ENCODE results near the gene ULK3.

ULK3 gene

DNA sequence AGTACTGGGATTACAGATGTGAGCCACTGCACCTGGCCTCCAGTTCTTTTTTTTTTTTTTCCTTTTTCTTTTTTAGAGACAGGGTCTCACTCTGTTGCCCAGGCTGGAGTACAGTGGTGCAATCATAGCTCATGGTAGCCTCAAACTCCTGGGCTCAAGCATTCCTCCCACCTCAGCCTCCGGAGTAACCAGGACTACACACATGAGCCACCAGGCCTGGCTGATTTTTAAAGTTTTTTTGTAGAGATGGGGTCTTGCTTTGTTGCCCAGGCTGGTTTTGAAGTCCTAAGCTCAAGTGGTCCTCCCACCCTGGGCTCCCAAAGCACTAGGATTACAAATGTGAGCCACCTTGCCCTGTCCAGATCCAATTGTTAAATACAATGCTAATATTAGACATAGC is 13.6 kb upstream of the ULK3 start:
- no peak for ATAC-seq
- peak overlapping the region in 1 of 2 donors; percentile 57 for H3K27ac Mint-ChIP-seq

GRCh38 chr15:74855857-74856256 is 12.9 kb upstream of the ULK3 start:
- peak overlapping the region; percentile 61 to 63 for H3K27ac Mint-ChIP-seq
- no peaks in the 10 kb centered on the region for H3K9me3 Mint-ChIP-seq
- peaks cover 40% of the 10 kb centered on the region for H3K4me1 Mint-ChIP-seq
- no peak overlapping the region for H3K4me3 Mint-ChIP-seq
- DNase-seq (no peak), ATAC-seq (no peak)
- no peaks in the 10 kb centered on the region for H3K27me3 Mint-ChIP-seq

More for the DNA sequence above, 13.6 kb upstream of the ULK3 start:
- Mint-ChIP-seq H3K27me3 (no peaks in the 10 kb centered on the region), H3K9me3 (no peaks in the 10 kb centered on the region), H3K4me3 (no peak overlapping the region), H3K4me1 (peaks cover 40% of the 10 kb centered on the region)
- no peak for DNase-seq

DNA sequence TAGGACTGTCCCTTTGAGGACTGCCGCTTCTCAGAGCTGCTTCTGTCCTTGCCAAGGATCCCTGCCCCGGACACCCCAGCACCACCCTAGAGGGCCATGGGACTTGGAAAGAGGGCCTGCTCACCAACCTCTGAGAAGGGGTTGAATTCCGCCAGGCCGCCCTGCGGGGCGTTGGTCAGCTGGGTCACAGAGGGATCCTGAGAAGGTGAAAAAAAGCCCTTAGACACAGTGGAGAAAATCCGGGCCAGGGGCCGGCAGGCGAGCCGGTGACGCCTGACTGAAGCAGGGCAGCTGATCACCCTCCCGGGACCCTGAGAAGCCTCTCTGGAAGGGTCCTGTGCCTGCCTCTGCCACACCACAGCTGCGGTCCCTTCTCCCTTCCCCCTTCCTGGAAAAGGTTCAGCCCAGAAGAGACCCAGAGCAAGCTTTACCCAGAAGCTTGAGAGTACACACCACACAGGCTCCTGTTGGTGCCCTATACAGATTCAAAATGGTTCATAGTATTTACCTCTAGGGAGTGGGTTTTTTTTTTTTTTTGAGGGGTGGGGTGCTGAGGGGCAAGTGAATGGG is 11.6 kb upstream of the ULK3 start:
- Mint-ChIP-seq H3K9me3 (no peaks in the 10 kb centered on the region), H3K4me1 (peaks cover 35% of the 10 kb centered on the region), H3K4me3 (no peak overlapping the region), H3K27ac (no peak overlapping the region), H3K27me3 (no peaks in the 10 kb centered on the region)
- ATAC-seq (no peak), DNase-seq (no peak)

- ATAC-seq: peak; percentile 20
- peak overlapping the region in 1 of 2 donors; percentile 44 for H3K27ac Mint-ChIP-seq
- no peak for DNase-seq
- H3K9me3 Mint-ChIP-seq: no peaks in the 10 kb centered on the region
- H3K4me1 Mint-ChIP-seq: peaks cover 10% of the 10 kb centered on the region
- no peaks in the 10 kb centered on the region for H3K27me3 Mint-ChIP-seq
- H3K4me3 Mint-ChIP-seq: no peak overlapping the region
These were observed 9.0 kb upstream of the ULK3 start for GRCh38 chr15:74851960-74852359.

- no peak for DNase-seq
- Mint-ChIP-seq H3K27me3 (no peaks in the 10 kb centered on the region), H3K4me1 (peaks cover 9% of the 10 kb centered on the region), H3K4me3 (no peak overlapping the region), H3K9me3 (no peaks in the 10 kb centered on the region), H3K27ac (no peak overlapping the region)
- ATAC-seq: no peak
These were observed 7.4 kb upstream of the ULK3 start for GRCh38 chr15:74850393-74850792.

GRCh38 chr15:74847432-74847831 is 4.5 kb upstream of the ULK3 start:
- DNase-seq: no peak
- Mint-ChIP-seq H3K4me1 (peaks cover 34% of the 10 kb centered on the region), H3K4me3 (no peak overlapping the region), H3K27me3 (no peaks in the 10 kb centered on the region), H3K27ac (no peak overlapping the region), H3K9me3 (no peaks in the 10 kb centered on the region)
- no peak for ATAC-seq

GRCh38 chr15:74845581-74845980 is 2.6 kb upstream of the ULK3 start:
- Mint-ChIP-seq H3K27ac (peak overlapping the region; percentile 88 to 89), H3K9me3 (no peaks in the 10 kb centered on the region), H3K4me3 (peak overlapping the region; percentile 90 to 95), H3K27me3 (no peaks in the 10 kb centered on the region), H3K4me1 (peaks cover 53% of the 10 kb centered on the region)
- peak; percentile 23 to 29 for DNase-seq
- ATAC-seq: peak; percentile 56

GRCh38 chr15:74845208-74845568 is 2.2 kb upstream of the ULK3 start:
- Mint-ChIP-seq H3K27me3 (no peaks in the 10 kb centered on the region), H3K4me1 (peaks cover 53% of the 10 kb centered on the region)
- peak; percentile 46 to 64 for DNase-seq

GRCh38 chr15:74844319-74845207 is 1.6 kb upstream of the ULK3 start:
- DNase-seq (peak in 1 of 2 donors; percentile 23), ATAC-seq (no peak)
- no peaks in the 10 kb centered on the region for H3K9me3 Mint-ChIP-seq
- H3K27ac Mint-ChIP-seq: peak overlapping the region; percentile 88 to 89
- H3K27me3 Mint-ChIP-seq: no peaks in the 10 kb centered on the region
- peaks cover 53% of the 10 kb centered on the region for H3K4me1 Mint-ChIP-seq
- H3K4me3 Mint-ChIP-seq: peak overlapping the region; percentile 90 to 95

More at GRCh38 chr15:74845208-74845568, 2.2 kb upstream of the ULK3 start:
- ATAC-seq: peak; percentile 65
- Mint-ChIP-seq H3K27ac (peak overlapping the region; percentile 88 to 89), H3K4me3 (peak overlapping the region; percentile 90 to 95), H3K9me3 (no peaks in the 10 kb centered on the region)

DNA sequence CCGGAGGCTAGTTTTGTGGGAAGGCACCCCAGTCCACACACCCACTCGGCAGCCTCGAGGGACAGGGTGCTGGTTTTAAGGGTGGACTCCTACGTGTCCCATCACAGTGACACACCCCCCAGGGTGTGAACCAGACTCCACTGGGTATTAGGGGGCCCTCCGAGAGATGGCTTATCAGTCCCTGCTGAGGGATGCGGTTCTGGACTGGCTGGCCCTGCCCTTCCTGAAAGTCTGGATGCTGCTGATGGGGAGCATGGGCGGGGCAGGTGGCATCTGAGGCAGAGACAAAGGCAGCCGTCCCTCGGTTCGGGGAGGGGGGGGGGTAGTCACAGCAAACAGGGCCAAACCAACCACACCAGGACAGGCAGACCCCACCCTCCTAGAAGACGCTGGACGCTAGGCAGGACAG is 939 bp upstream of the ULK3 start:
- DNase-seq: no peak
- peak overlapping the region; percentile 90 to 95 for H3K4me3 Mint-ChIP-seq
- no peaks in the 10 kb centered on the region for H3K9me3 Mint-ChIP-seq
- H3K27me3 Mint-ChIP-seq: no peaks in the 10 kb centered on the region
- no peak for ATAC-seq
- peak overlapping the region; percentile 33 to 94 for H3K27ac Mint-ChIP-seq
- H3K4me1 Mint-ChIP-seq: peaks cover 53% of the 10 kb centered on the region

GRCh38 chr15:74843445-74843828 is 481 bp upstream of the ULK3 start:
- ATAC-seq (no peak), DNase-seq (no peak)
- Mint-ChIP-seq H3K4me1 (peaks cover 53% of the 10 kb centered on the region), H3K27me3 (no peaks in the 10 kb centered on the region), H3K27ac (peak overlapping the region; percentile 83 to 94), H3K4me3 (peak overlapping the region; percentile 90 to 95), H3K9me3 (no peaks in the 10 kb centered on the region)

DNA sequence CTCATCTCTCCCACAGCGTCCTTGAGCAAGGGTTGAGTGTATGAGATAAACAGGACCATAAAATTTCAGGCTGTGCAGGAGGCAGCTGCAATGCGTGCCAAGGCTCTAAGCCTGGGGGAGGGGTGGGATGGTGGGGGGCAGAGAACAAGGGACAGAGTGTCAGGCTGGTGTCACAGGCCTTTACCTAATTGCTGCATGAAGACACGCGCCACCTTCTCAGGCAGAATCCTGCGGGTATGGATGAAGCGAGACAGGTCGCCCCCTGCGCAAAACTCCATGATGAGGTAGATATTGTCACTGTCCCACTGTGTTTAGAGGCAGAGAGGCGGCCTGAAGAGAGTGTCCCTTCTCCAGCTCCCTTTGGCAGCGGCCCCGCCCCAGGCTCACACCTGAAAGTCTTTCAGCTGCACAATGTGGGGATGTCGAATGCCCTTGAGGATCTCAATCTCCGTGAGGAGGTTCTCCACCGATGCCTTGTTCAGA is 1.0 kb downstream of the ULK3 start:
- no peaks in the 10 kb centered on the region for H3K9me3 Mint-ChIP-seq
- H3K27ac Mint-ChIP-seq: peak overlapping the region in 1 of 2 donors; percentile 65
- H3K4me1 Mint-ChIP-seq: peaks cover 53% of the 10 kb centered on the region
- peak overlapping the region; percentile 90 to 95 for H3K4me3 Mint-ChIP-seq
- no peak for ATAC-seq
- H3K27me3 Mint-ChIP-seq: no peaks in the 10 kb centered on the region
- no peak for DNase-seq

DNA sequence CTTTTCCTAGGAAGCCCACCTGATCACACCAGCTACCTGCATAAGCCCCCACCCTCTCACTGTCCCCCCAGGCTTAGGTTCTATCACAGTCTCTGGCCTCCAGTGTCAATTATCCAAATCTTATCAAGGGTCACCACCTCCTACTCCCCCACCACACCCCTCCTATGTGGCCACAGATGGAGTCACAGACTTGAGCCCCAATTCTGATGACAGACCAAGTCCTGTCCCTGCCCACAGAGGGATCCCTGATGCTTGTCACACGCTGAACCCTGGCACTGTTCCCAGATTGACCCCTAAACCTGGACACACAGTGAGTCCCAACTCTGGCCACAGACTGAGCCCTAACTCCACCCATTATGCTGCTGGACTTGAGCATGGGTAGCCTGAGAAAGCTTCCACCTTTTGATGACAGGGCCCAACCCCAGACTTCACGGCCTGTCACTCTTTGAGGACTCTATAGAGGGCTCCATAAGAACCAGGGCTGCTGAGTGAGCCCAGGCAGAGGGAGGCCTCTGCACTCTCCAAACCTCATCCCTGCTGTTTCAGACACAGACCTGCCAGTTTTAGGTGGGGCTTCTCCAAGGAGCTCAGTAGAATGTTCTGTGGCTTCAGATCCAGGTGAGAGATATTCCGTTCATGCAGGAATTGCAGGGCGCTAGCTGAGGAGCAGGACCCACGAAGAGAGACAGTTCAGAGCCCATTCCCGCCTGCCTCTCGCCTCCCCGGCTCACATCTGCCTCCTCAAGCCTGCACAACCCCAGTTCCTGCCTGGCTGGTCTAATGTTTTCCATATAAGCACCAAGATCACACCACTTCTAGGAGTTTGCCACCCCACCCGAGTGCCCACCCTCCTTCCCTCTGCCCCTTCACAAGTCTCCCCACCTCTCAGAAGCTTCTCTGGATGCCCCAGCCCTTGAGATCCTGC is 1.8 kb downstream of the ULK3 start:
- Mint-ChIP-seq H3K27ac (peak overlapping the region; percentile 67 to 79), H3K27me3 (no peaks in the 10 kb centered on the region), H3K9me3 (no peaks in the 10 kb centered on the region), H3K4me3 (peak overlapping the region; percentile 90 to 95), H3K4me1 (peaks cover 52% of the 10 kb centered on the region)
- ATAC-seq (no peak), DNase-seq (no peak)

DNA sequence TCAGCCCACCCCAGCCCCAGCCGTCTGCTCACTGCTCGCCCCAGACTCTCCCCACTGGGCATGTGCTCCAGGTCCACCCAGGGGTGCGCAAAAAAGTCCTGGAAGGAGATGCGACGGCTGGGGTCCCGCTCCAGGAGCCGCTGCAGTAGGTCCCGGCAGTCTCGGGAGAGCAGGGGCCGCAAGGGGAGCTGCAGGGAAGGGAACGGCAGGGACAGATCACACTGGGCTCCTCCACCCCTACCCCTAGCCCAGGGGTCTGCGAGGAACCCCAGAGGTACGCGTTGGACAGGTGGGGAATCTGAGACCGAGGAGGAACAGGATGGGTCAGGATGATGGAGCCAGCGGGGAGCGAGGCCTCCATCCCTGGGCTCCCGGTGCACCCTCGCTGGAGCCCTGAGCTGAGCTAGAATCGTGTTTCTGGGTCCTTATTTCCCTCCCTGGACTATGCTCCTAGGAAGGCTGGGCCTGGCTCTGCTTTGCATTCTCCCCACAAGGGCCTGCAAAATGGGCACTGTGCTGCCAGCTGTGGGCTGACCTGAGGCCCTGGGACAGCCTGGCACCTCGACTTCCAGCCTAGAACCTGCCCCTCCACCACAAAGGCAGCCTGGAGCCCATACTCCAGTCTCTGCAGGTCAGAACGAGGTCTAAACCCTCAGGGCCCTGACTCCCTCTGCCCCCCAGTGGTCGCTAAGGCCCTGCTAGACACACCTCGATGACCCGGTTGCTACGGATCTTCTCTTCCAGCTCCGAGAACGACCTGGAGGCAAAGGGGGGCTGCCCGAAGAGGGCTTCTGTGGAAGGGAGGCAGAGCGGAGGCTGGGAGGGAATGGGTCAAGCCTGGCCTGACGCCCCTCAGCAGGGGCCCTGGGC is 3.2 kb downstream of the ULK3 start:
- no peak for ATAC-seq

More for the DNA sequence above, 3.2 kb downstream of the ULK3 start:
- no peak overlapping the region for H3K27ac Mint-ChIP-seq
- no peaks in the 10 kb centered on the region for H3K27me3 Mint-ChIP-seq
- peaks cover 48% of the 10 kb centered on the region for H3K4me1 Mint-ChIP-seq
- no peak for DNase-seq
- H3K4me3 Mint-ChIP-seq: no peak overlapping the region
- H3K9me3 Mint-ChIP-seq: no peaks in the 10 kb centered on the region

Measured in stimulated activated naive CD8-positive, alpha-beta T cell treated with anti-CD3 and anti-CD28 coated beads, Interleukin-15, amount 100 ng/mL, for 72 hours (primary cell).